ENCODE measurements around the gene FGF14. TPM values are rescaled to one million over a fixed set of nuclear protein-coding genes. Genes with fewer than 3 reads are reported as not detected.

Gene FGF14
- total and polyA plus RNA-seq, 2 experiments from 2014 or later, result 0.03 TPM; not detected in 1

DNA sequence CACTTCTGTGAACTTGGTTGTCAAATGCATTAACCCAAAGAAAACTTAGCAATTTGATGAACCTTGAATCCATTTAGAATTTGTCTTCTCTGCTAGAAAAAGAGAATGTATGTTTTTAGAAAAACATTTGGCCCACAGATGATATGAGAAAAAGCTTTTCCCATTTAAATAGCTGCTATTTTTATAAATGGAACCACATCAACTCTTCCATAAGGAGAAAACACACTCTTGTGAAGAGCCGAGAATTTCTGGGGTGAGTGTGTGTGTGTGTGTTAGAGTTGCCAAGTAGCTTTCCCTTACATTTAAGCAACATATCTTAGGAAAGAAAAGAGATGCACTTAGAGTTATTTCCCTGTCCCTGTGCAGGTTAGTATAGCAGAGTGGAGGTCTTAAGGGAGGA is 626.6 kb downstream of the FGF14 start:
- H3K79me2 ChIP-seq (replicated peaks; ENCODE audit: insufficient read depth), result no peaks in the 10 kb centered on the region
- H3K27ac ChIP-seq (ENCODE audit: low read depth), result no peak overlapping the region
- H3K36me3 ChIP-seq (ENCODE audit: insufficient read depth), result no peaks in the 10 kb centered on the region
- no peak overlapping the region for H3K4me3 Mint-ChIP-seq
- no peaks in the 10 kb centered on the region for H3K9me3 Mint-ChIP-seq
- H3K27me3 Mint-ChIP-seq (ENCODE audit: insufficient read depth, low read depth, poor library complexity), result no peaks in the 10 kb centered on the region
- no peak overlapping the region for H3K27ac Mint-ChIP-seq
- no peaks in the 10 kb centered on the region for H3K9me2 ChIP-seq (ENCODE audit: insufficient read depth)
- H3K27me3 ChIP-seq (ENCODE audit: insufficient read depth), result no peaks in the 10 kb centered on the region
- H2AFZ ChIP-seq, result no peak overlapping the region
- H3K4me3 ChIP-seq, result no peak overlapping the region
- no peaks in the 10 kb centered on the region for H3F3A ChIP-seq (replicated peaks; ENCODE audit: low read depth)
- TF ChIP-seq ZNF114 (CRISPR knock-in tag; IDR thresholded peaks at IDR 0.05) (no peak), EZH2 (IDR thresholded peaks at IDR 0.05; ENCODE audit: low read depth, unreplicated experiment) (no peak), ZNF331 (CRISPR knock-in tag; IDR thresholded peaks at IDR 0.05; ENCODE audit: low read depth) (no peak)
- no peak overlapping the region for H3K4me2 ChIP-seq
- H3K4me1 ChIP-seq (ENCODE audit: insufficient read depth), result no peaks in the 10 kb centered on the region
- no peaks in the 10 kb centered on the region for H3K4me1 Mint-ChIP-seq
- no peaks in the 10 kb centered on the region for H3K36me3 Mint-ChIP-seq (ENCODE audit: low read depth)
- ATAC-seq, result no peak
- DNase-seq (ENCODE audit: low spot score), result no peak
- H4K20me1 ChIP-seq (replicated peaks; ENCODE audit: insufficient read depth), result no peaks in the 10 kb centered on the region

DNA sequence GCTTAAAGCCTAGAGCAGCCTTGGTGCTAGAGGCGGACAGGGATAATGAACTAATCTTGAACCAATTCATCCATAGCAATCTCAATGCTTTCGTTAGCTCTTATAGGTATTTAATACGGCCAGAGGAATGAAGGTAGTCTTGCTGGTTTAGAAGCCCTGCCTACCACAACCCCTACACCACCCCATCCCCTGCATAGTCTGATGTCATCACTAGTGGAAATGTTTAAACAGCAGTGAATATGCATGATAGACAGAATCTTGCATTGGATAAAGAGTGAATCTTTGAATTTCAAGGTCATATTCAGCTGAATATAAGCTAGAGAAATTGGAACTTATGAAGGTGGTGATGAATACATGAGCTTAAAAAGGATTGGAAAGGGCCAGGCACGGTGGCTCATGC is 627.5 kb downstream of the FGF14 start:
- H3K36me3 Mint-ChIP-seq (ENCODE audit: low read depth), result no peaks in the 10 kb centered on the region
- ATAC-seq, result no peak
- DNase-seq (ENCODE audit: low spot score), result no peak
- H3K4me1 ChIP-seq (ENCODE audit: insufficient read depth), result no peaks in the 10 kb centered on the region
- no peaks in the 10 kb centered on the region for H4K20me1 ChIP-seq (replicated peaks; ENCODE audit: insufficient read depth)
- no peaks in the 10 kb centered on the region for H3F3A ChIP-seq (replicated peaks; ENCODE audit: low read depth)
- H3K9me2 ChIP-seq (ENCODE audit: insufficient read depth), result no peaks in the 10 kb centered on the region
- no peak overlapping the region for H3K27ac ChIP-seq (ENCODE audit: low read depth)
- no peak overlapping the region for H3K27ac Mint-ChIP-seq
- no peak overlapping the region for H3K4me3 ChIP-seq
- no peaks in the 10 kb centered on the region for H3K9me3 Mint-ChIP-seq
- no peaks in the 10 kb centered on the region for H3K4me1 Mint-ChIP-seq
- no peak overlapping the region for H3K4me3 Mint-ChIP-seq
- no peak overlapping the region for H3K4me2 ChIP-seq
- no peak overlapping the region for H2AFZ ChIP-seq
- no peaks in the 10 kb centered on the region for H3K27me3 Mint-ChIP-seq (ENCODE audit: insufficient read depth, low read depth, poor library complexity)
- no peaks in the 10 kb centered on the region for H3K27me3 ChIP-seq (ENCODE audit: insufficient read depth)
- H3K79me2 ChIP-seq (replicated peaks; ENCODE audit: insufficient read depth), result no peaks in the 10 kb centered on the region
- H3K36me3 ChIP-seq (ENCODE audit: insufficient read depth), result no peaks in the 10 kb centered on the region
- TF ChIP-seq, protein P1, sequence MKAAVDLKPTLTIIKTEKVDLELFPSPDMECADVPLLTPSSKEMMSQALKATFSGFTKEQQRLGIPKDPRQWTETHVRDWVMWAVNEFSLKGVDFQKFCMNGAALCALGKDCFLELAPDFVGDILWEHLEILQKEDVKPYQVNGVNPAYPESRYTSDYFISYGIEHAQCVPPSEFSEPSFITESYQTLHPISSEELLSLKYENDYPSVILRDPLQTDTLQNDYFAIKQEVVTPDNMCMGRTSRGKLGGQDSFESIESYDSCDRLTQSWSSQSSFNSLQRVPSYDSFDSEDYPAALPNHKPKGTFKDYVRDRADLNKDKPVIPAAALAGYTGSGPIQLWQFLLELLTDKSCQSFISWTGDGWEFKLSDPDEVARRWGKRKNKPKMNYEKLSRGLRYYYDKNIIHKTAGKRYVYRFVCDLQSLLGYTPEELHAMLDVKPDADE (IDR thresholded peaks at IDR 0.05), result no peak
- TF ChIP-seq POLR2AphosphoS5 (IDR thresholded peaks at IDR 0.05; ENCODE audit: low read depth), result no peak
- no peak for TF ChIP-seq JUNB (IDR thresholded peaks at IDR 0.05; ENCODE audit: unreplicated experiment)
- TF ChIP-seq STAT1 (IDR thresholded peaks at IDR 0.05; ENCODE audit: unreplicated experiment), result no peak
- TF ChIP-seq EZH2phosphoT487 (IDR thresholded peaks at IDR 0.05; ENCODE audit: unreplicated experiment), result no peak
- TF ChIP-seq ZNF114 (CRISPR knock-in tag; IDR thresholded peaks at IDR 0.05), result no peak
- TF ChIP-seq, protein P2, sequence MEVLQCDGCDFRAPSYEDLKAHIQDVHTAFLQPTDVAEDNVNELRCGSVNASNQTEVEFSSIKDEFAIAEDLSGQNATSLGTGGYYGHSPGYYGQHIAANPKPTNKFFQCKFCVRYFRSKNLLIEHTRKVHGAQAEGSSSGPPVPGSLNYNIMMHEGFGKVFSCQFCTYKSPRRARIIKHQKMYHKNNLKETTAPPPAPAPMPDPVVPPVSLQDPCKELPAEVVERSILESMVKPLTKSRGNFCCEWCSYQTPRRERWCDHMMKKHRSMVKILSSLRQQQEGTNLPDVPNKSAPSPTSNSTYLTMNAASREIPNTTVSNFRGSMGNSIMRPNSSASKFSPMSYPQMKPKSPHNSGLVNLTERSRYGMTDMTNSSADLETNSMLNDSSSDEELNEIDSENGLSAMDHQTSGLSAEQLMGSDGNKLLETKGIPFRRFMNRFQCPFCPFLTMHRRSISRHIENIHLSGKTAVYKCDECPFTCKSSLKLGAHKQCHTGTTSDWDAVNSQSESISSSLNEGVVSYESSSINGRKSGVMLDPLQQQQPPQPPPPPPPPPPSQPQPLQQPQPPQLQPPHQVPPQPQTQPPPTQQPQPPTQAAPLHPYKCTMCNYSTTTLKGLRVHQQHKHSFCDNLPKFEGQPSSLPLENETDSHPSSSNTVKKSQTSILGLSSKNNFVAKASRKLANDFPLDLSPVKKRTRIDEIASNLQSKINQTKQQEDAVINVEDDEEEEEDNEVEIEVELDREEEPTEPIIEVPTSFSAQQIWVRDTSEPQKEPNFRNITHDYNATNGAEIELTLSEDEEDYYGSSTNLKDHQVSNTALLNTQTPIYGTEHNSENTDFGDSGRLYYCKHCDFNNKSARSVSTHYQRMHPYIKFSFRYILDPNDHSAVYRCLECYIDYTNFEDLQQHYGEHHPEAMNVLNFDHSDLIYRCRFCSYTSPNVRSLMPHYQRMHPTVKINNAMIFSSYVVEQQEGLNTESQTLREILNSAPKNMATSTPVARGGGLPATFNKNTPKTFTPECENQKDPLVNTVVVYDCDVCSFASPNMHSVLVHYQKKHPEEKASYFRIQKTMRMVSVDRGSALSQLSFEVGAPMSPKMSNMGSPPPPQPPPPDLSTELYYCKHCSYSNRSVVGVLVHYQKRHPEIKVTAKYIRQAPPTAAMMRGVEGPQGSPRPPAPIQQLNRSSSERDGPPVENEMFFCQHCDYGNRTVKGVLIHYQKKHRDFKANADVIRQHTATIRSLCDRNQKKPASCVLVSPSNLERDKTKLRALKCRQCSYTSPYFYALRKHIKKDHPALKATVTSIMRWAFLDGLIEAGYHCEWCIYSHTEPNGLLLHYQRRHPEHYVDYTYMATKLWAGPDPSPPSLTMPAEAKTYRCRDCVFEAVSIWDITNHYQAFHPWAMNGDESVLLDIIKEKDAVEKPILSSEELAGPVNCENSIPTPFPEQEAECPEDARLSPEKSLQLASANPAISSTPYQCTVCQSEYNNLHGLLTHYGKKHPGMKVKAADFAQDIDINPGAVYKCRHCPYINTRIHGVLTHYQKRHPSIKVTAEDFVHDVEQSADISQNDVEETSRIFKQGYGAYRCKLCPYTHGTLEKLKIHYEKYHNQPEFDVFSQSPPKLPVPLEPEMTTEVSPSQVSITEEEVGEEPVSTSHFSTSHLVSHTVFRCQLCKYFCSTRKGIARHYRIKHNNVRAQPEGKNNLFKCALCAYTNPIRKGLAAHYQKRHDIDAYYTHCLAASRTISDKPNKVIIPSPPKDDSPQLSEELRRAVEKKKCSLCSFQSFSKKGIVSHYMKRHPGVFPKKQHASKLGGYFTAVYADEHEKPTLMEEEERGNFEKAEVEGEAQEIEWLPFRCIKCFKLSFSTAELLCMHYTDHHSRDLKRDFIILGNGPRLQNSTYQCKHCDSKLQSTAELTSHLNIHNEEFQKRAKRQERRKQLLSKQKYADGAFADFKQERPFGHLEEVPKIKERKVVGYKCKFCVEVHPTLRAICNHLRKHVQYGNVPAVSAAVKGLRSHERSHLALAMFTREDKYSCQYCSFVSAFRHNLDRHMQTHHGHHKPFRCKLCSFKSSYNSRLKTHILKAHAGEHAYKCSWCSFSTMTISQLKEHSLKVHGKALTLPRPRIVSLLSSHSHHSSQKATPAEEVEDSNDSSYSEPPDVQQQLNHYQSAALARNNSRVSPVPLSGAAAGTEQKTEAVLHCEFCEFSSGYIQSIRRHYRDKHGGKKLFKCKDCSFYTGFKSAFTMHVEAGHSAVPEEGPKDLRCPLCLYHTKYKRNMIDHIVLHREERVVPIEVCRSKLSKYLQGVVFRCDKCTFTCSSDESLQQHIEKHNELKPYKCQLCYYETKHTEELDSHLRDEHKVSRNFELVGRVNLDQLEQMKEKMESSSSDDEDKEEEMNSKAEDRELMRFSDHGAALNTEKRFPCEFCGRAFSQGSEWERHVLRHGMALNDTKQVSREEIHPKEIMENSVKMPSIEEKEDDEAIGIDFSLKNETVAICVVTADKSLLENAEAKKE (CRISPR knock-in tag; IDR thresholded peaks at IDR 0.05), result no peak
- TF ChIP-seq NANOG (IDR thresholded peaks at IDR 0.05; ENCODE audit: borderline replicate concordance), result no peak
- no peak for TF ChIP-seq CREB1 (CRISPR knock-in tag; IDR thresholded peaks at IDR 0.05; ENCODE audit: low read depth)
- TF ChIP-seq, protein P3, sequence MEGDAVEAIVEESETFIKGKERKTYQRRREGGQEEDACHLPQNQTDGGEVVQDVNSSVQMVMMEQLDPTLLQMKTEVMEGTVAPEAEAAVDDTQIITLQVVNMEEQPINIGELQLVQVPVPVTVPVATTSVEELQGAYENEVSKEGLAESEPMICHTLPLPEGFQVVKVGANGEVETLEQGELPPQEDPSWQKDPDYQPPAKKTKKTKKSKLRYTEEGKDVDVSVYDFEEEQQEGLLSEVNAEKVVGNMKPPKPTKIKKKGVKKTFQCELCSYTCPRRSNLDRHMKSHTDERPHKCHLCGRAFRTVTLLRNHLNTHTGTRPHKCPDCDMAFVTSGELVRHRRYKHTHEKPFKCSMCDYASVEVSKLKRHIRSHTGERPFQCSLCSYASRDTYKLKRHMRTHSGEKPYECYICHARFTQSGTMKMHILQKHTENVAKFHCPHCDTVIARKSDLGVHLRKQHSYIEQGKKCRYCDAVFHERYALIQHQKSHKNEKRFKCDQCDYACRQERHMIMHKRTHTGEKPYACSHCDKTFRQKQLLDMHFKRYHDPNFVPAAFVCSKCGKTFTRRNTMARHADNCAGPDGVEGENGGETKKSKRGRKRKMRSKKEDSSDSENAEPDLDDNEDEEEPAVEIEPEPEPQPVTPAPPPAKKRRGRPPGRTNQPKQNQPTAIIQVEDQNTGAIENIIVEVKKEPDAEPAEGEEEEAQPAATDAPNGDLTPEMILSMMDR (conservative IDR thresholded peaks at IDR 0.05; ENCODE audit: low read depth in 2 of 2), result no peak
- TF ChIP-seq ZNF331 (CRISPR knock-in tag; IDR thresholded peaks at IDR 0.05; ENCODE audit: low read depth), result no peak
- no peak for TF ChIP-seq EZH2 (IDR thresholded peaks at IDR 0.05; ENCODE audit: low read depth, unreplicated experiment)

Data from GM23338 (cell line).